K562 (cell line): ENCODE measurements around the gene EEF1A1. TPM values are rescaled to one million over a fixed set of nuclear protein-coding genes. Genes with fewer than 3 reads are reported as not detected.

Experiments
- ATAC-seq: fragments of 200-7000 bp; cut with Tn5 transposase; 3 replicates; pipeline ENCODE4 v1.9.1; 2020; ENCODE audit warnings: moderate library complexity
- BruUV-seq: library from RNA; stranded (reverse); fragments of 400-500 nt; replicated peaks from 2 replicates; lab custom pipeline; 2021; lab: Mats Ljungman, UMichigan
- CTCF ChIA-PET: fragments of 300-600 bp; formaldehyde crosslinking; extraction: SDS; loops from one replicate; lab custom pipeline; 2021; ENCODE audit warnings: low intra/inter-chr PET ratio; lab: Yijun Ruan, JAX
- POLR2A ChIA-PET: fragments of 300-600, 350-650 bp; sonication (Branson Sonifier 250); formaldehyde crosslinking; extraction: SDS; loops from one replicate; lab custom pipeline; 2021; ENCODE audit warnings: antibody characterized with exemption, inconsistent platforms; lab: Yijun Ruan, JAX
- DNase-seq, 4 experiments: peaks; one replicate each; pipeline versions ENCODE4 v3.0.0 to v3.0.0-alpha.2; 2011 to 2018; ENCODE audit warnings: low spot score in 3 of 4, mixed read lengths in 3 of 4; ENCODE audit errors: extremely low read depth in 1 of 4
- FAIRE-seq: peaks from 2 replicates; lab custom pipeline; 2011; peaks lifted over from hg19 to GRCh38; lab: Jason Lieb, UNC
- H2AFZ ChIP-seq: 2 replicates; pipeline ENCODE4 v1.6.0; 2011; ENCODE audit warnings: low read depth, low read length, control low read depth, inconsistent platforms
- H3K27ac ChIP-seq: fragments of 200-600 bp; 3 replicates; pipeline ENCODE4 v1.8.0; 2011; ENCODE audit warnings: low read depth, mild to moderate bottlenecking, control low read depth, inconsistent platforms, low read length, moderate library complexity, mixed read lengths; ENCODE audit errors: extremely low read depth
- H3K27me3 ChIP-seq, 2 experiments: fragments of 300-600 bp in 1 of 2; 2 replicates in 1 of 2; 3 replicates in 1 of 2; pipeline versions ENCODE4 v1.6.0 to v1.8.0; 2011; ENCODE audit warnings: inconsistent platforms in 2 of 2, low read length in 2 of 2, mild to moderate bottlenecking in 1 of 2, mixed read lengths in 1 of 2, moderate library complexity in 1 of 2; ENCODE audit not compliant: control insufficient read depth in 2 of 2, insufficient read depth in 2 of 2
- H3K36me3 ChIP-seq: fragments of 300-600 bp; 3 replicates; pipeline ENCODE4 v1.8.0; 2011; ENCODE audit warnings: mild to moderate bottlenecking, low read length, inconsistent platforms; ENCODE audit not compliant: control insufficient read depth, insufficient read depth
- H3K4me1 ChIP-seq, 2 experiments: fragments of 200-600 bp in 1 of 2; replicated peaks in 1 of 2; 2 replicates in 1 of 2; 3 replicates in 1 of 2; pipeline versions ENCODE4 v1.5.1 to v1.8.0; 2011; ENCODE audit warnings: inconsistent platforms in 2 of 2, low read length in 2 of 2, mild to moderate bottlenecking in 1 of 2, mixed read lengths in 1 of 2, moderate library complexity in 1 of 2; ENCODE audit not compliant: control insufficient read depth in 2 of 2, insufficient read depth in 2 of 2
- H3K4me2 ChIP-seq: 2 replicates; pipeline ENCODE4 v1.6.1; 2011; ENCODE audit warnings: low read length, control low read depth, inconsistent platforms, mixed read lengths; ENCODE audit not compliant: insufficient read depth
- H3K4me3 ChIP-seq: fragments of 200-600 bp; sonication (generic), shearing (Covaris generic); 2 replicates; pipeline ENCODE4 v1.5.1; 2016; ENCODE audit warnings: control low read depth, inconsistent platforms
- H3K79me2 ChIP-seq: fragments of 200-600 bp; 3 replicates; pipeline ENCODE4 v1.8.0; 2011; ENCODE audit warnings: low read length, inconsistent platforms; ENCODE audit not compliant: control insufficient read depth, insufficient read depth
- H3K9ac ChIP-seq, 2 experiments: 2 replicates each; pipeline versions ENCODE4 v1.6.0 to v1.6.1; 2011; ENCODE audit warnings: low read depth in 2 of 2, low read length in 2 of 2, control low read depth in 1 of 2, inconsistent platforms in 1 of 2, mild to moderate bottlenecking in 1 of 2, mixed read lengths in 1 of 2; ENCODE audit not compliant: insufficient read depth in 1 of 2
- H3K9me1 ChIP-seq: one replicate; pipeline ENCODE4 v1.6.0; 2011; ENCODE audit warnings: inconsistent platforms, mild to moderate bottlenecking, low read length, moderate library complexity; ENCODE audit not compliant: control insufficient read depth, insufficient read depth
- H3K9me3 ChIP-seq: replicated peaks from 2 replicates; pipeline ENCODE4 v1.5.1; 2011; ENCODE audit warnings: low read depth, low read length, inconsistent platforms; ENCODE audit not compliant: control insufficient read depth, insufficient read depth
- H4K20me1 ChIP-seq: replicated peaks from 2 replicates; pipeline ENCODE4 v1.6.1; 2011; ENCODE audit warnings: low read length, inconsistent platforms, mixed read lengths; ENCODE audit not compliant: control insufficient read depth, insufficient read depth
- ZNF121 ChIP-seq: sonication (generic); formaldehyde crosslinking; conservative IDR thresholded peaks from 2 replicates; pipeline ENCODE4 v1.8.0; 2022; ENCODE audit warnings: missing genetic modification reagents
- WGBS: fragments of 100-300 bp; shearing (Covaris generic); methylation state at CpG from one replicate; pipeline ENCODE4 v1.1.6; 2016; ENCODE audit warnings: low coverage, mixed read lengths; ENCODE audit not compliant: insufficient coverage; ENCODE audit errors: missing lambda C conversion rate; 5-methylcytosine and 5-hydroxymethylcytosine counted together
- in situ Hi-C: fragments of 300-500 bp; cut with MboI; formaldehyde crosslinking; loops from 4 replicates; pipeline ENCODE4 v1.15.0; 2018; ENCODE audit warnings: inconsistent platforms, mixed read lengths
- intact Hi-C: fragments of 100-400 bp; cut with micrococcal nuclease; formaldehyde crosslinking; loops from 2 replicates; pipeline ENCODE4 v1.14.2; 2022
- polyA plus RNA-seq, 8 experiments: library from polyadenylated mRNA; depleted of rRNA in 4 of 8; stranded (reverse) in 5 of 8; unstranded in 3 of 8; fragments of >200 nt; fragmentation: Nextera tagmentation in 2 of 8; fragmentation: Illumina TruSeq in 1 of 8; extraction: Ambion mirVana in 2 of 8; extraction: Trizol in 1 of 8; gene quantifications; 2 replicates each; pipeline versions ENCODE4 v1.2.1 to v1.2.3, GENCODE V29; 2011 to 2014; ENCODE audit warnings: inconsistent platforms in 1 of 8, missing spikeins in 1 of 8
- total RNA-seq, 7 experiments: library from RNA; depleted of rRNA in 6 of 7; stranded (reverse); fragments of >200 nt in 6 of 7; fragmentation: Illumina TruSeq in 2 of 7; extraction: Trizol in 2 of 7; gene quantifications; 2 replicates each; pipeline versions ENCODE4 v1.2.1 to v1.2.3, GENCODE V29; 2011 to 2021; ENCODE audit warnings: low replicate concordance in 1 of 7
- TF ChIP-seq, protein P1 (sequence below), 3 experiments: fragments of 200-800 bp in 1 of 3; sonication (Bioruptor generic) in 1 of 3; sonication (generic) in 1 of 3; formaldehyde crosslinking in 1 of 3; IDR thresholded peaks; 2 replicates each; pipeline versions ENCODE4 v1.6.1 to v1.8.0; 2016 to 2022; ENCODE audit warnings: mild to moderate bottlenecking in 2 of 3, missing compliant biosample characterization in 2 of 3, missing genetic modification characterization in 2 of 3, missing genetic modification reagents in 1 of 3

EEF1A1 gene
- total and polyA plus RNA-seq, 9 of the 15 experiments (the other 6 are each of a cell fraction or from before 2014, with no cell fraction given): 6,453 to 17,323 (median 11,082) TPM

DNA sequence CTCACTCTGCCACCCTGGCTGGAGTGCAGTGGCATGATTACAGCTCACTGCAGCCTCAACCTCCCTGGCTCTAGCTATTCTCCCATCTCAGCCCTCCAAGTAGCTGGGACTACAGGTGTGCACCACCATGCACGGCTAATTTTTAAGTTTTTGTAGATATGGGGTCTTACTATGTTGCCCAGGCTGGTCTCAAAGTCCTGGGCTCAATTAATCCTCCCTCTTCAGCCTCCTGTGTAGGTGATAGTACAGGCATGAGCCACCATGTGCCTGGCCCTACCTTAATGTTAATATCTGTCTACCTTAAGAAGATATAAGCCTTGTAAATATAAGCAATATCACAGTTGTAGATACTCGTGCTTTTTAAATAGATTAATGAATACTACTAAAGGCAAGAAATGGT, 16.7 kb downstream of the EEF1A1 start:
- DNase-seq (no peak), ATAC-seq (no peak), FAIRE-seq (no peak)
- H3K4me3 ChIP-seq: no peak overlapping the region
- no peaks in the 10 kb centered on the region for H3K9me1 ChIP-seq
- no peaks in the 10 kb centered on the region for H3K4me1 ChIP-seq
- in situ Hi-C loops: no loop called here
- no TSS peak for BruUV-seq
- TF ChIP-seq, protein P1, sequence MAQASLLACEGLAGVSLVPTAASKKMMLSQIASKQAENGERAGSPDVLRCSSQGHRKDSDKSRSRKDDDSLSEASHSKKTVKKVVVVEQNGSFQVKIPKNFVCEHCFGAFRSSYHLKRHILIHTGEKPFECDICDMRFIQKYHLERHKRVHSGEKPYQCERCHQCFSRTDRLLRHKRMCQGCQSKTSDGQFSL (CRISPR knock-in tag; IDR thresholded peaks at IDR 0.05): no peak
- TF ChIP-seq, protein P1 (tag; IDR thresholded peaks at IDR 0.05): no peak
- TF ChIP-seq ZNF121 (CRISPR knock-in tag): peak; percentile 65
- intact Hi-C loops: no loop called here
- no peak overlapping the region for H3K9ac ChIP-seq
- H3K27me3 ChIP-seq: no peaks in the 10 kb centered on the region
- no peak overlapping the region for H2AFZ ChIP-seq
- H4K20me1 ChIP-seq: no peaks in the 10 kb centered on the region
- WGBS: 84% methylated on average over 2 of the region's 2 CpGs
- no peaks in the 10 kb centered on the region for H3K9me3 ChIP-seq
- H3K27ac ChIP-seq: no peak overlapping the region
- ChIA-PET CTCF (no interaction called here), POLR2A (interaction anchor here (1.0 to 2.8 kb wide), 4 partner anchors 10 to 18 kb away, joined by 3 to 26 read pairs (median 3); partner anchors contain the start of gene EEF1A1)
- H3K79me2 ChIP-seq: no peaks in the 10 kb centered on the region
- H3K4me2 ChIP-seq: no peak overlapping the region
- H3K36me3 ChIP-seq: peaks cover 32% of the 10 kb centered on the region; the same call in 2 of the 3 replicates
